Astrocyte of the spinal cord (primary cell): ENCODE measurements around the gene TECR.

Source experiments
- DNase-seq: peaks from one replicate; pipeline ENCODE4 v3.0.0; 2011; ENCODE audit warnings: low read depth, low spot score
- H3K4me3 ChIP-seq: 2 replicates; pipeline ENCODE4 v1.5.1; 2011; ENCODE audit warnings: low read depth, mild to moderate bottlenecking, low read length, moderate library complexity
- in situ Hi-C: cut with HindIII; loops from 2 replicates; pipeline ENCODE4 v1.10.0; 2017; ENCODE audit warnings: low sequenced_read_pairs
- TF ChIP-seq, protein P1 (sequence below): IDR thresholded peaks from 2 replicates; pipeline ENCODE4 v1.5.1; 2012; ENCODE audit warnings: low read depth, mild to moderate bottlenecking, low read length, inconsistent platforms

Gene TECR

GRCh38 chr19:14510311-14511228 is 18.8 kb upstream of the TECR start:
- DNase-seq = peak; percentile 81
- in situ Hi-C loops = no loop called here
- TF ChIP-seq, protein P1, sequence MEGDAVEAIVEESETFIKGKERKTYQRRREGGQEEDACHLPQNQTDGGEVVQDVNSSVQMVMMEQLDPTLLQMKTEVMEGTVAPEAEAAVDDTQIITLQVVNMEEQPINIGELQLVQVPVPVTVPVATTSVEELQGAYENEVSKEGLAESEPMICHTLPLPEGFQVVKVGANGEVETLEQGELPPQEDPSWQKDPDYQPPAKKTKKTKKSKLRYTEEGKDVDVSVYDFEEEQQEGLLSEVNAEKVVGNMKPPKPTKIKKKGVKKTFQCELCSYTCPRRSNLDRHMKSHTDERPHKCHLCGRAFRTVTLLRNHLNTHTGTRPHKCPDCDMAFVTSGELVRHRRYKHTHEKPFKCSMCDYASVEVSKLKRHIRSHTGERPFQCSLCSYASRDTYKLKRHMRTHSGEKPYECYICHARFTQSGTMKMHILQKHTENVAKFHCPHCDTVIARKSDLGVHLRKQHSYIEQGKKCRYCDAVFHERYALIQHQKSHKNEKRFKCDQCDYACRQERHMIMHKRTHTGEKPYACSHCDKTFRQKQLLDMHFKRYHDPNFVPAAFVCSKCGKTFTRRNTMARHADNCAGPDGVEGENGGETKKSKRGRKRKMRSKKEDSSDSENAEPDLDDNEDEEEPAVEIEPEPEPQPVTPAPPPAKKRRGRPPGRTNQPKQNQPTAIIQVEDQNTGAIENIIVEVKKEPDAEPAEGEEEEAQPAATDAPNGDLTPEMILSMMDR = no peak
- no peak overlapping the region for H3K4me3 ChIP-seq

DNA sequence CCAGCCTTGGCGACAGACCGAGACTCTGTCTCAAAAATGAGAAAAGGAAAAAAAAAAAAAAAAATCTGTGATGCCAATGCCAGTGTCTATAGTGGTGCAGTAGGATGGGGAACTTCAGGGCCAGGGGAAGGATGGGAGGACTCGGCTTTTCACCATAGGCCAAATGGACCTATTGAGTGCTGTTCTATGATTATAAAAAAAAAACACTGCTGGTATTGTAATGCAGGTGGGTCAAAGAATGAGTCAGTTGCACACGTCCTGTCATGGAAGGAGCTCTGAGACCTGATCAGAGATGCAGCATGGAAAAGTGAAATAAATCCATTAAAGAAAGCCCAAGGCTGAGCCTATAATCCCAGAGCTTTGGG is 18.2 kb upstream of the TECR start:
- TF ChIP-seq, protein P1 = no peak
- H3K4me3 ChIP-seq = no peak overlapping the region

GRCh38 chr19:14512406-14512961 is 16.9 kb upstream of the TECR start:
- TF ChIP-seq, protein P1 = no peak
- H3K4me3 ChIP-seq = no peak overlapping the region
- in situ Hi-C loops = no loop called here
- DNase-seq = no peak

More for the DNA sequence above, 18.2 kb upstream of the TECR start:
- in situ Hi-C loops = no loop called here
- no peak for DNase-seq

DNA sequence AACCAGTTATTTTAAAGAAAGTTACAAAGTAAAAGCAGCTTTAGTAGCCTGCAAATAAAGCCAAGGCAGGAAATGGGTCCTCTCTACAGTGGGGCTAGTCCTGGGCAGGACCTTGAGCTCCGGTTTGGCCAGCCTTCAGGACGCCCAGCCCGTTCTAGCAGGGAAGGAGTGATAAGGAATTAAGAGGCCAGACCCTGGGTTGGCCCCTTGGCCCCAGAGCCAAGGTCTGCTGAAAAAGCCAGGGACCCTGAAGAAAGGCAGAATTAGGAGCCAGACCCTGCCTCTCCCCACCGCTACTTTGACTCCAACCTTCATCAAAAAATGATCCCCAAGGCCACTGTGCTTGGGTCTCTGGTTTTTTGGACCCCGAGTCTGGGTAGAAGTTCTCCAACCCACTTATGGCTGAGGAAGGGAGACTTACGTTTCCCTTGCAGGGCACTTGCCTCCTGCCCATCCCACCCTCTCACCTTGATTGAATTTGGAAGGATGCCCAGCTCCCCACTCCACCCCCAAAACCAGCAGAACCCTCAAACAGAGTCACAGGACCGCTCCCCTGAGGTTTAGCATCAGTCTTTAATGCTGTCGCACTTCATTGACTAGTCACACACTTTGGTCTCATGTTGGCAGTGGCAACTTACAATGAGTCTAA is 15.1 kb upstream of the TECR start:
- no peak overlapping the region for H3K4me3 ChIP-seq
- TF ChIP-seq, protein P1 = no peak
- DNase-seq = no peak
- in situ Hi-C loops = no loop called here

- peak overlapping the region; percentile 68 for H3K4me3 ChIP-seq
- no peak for DNase-seq
- TF ChIP-seq, protein P1 = no peak
- in situ Hi-C loops = no loop called here
These were observed 13.8 kb upstream of the TECR start for GRCh38 chr19:14515501-14516047.

DNA sequence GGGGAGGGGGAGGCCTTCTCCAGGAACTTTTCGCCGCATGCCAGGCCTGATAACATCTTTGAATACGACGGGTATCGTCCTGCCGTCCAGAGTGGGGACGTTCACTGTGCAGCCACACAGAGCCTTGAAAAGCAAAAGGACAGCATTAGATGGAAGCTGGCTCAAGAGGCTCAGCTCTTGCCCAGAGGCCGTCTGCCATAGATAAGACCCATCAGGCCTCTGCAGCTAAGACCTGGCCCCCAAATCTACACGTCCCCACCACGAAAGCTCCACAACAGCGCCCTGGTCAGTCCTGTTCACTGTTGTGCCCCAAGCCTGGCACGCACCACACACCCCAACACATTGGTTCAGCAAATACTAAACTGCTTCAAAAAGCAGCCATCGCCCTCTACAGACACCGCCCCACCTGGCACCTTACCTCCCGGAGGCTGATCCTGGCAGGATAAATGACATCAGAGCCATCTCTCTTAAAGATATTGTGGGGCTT is 13.3 kb upstream of the TECR start:
- DNase-seq = no peak
- in situ Hi-C loops = no loop called here
- H3K4me3 ChIP-seq = peak overlapping the region; percentile 68
- TF ChIP-seq, protein P1 = no peak
